NCI-H146 treated with DMSO at 0.1 percent for 48 hours (cell line): ENCODE measurements around the gene PTPRT.

Source experiments
- DNase-seq: peaks from one replicate; lab custom pipeline; 2025; ENCODE audit not compliant: unreplicated experiment; lab: John Stamatoyannopoulos, UW

PTPRT gene

GRCh38 chr20:42341654-42342053 is 848.1 kb downstream of the PTPRT start:
- no peak for DNase-seq

GRCh38 chr20:42340368-42340767 is 849.3 kb downstream of the PTPRT start:
- DNase-seq = no peak

- no peak for DNase-seq
Observed at GRCh38 chr20:42338294-42339201, 851.2 kb downstream of the PTPRT start.

GRCh38 chr20:42336576-42336975 is 853.1 kb downstream of the PTPRT start:
- no peak for DNase-seq

GRCh38 chr20:42319252-42320013 is 870.3 kb downstream of the PTPRT start:
- DNase-seq = no peak

GRCh38 chr20:42313704-42314103 is 876.0 kb downstream of the PTPRT start:
- no peak for DNase-seq

- no peak for DNase-seq
Observed at GRCh38 chr20:42309050-42309449, 880.7 kb downstream of the PTPRT start.

GRCh38 chr20:42308171-42308570 is 881.5 kb downstream of the PTPRT start:
- no peak for DNase-seq

GRCh38 chr20:42295592-42295991 is 894.1 kb downstream of the PTPRT start:
- no peak for DNase-seq

GRCh38 chr20:42294976-42295375 is 894.7 kb downstream of the PTPRT start:
- DNase-seq = no peak

GRCh38 chr20:42281801-42282200 is 907.9 kb downstream of the PTPRT start:
- DNase-seq = no peak

- no peak for DNase-seq
Observed at GRCh38 chr20:42276718-42277602, 912.7 kb downstream of the PTPRT start.

GRCh38 chr20:42274986-42275385 is 914.7 kb downstream of the PTPRT start:
- no peak for DNase-seq

GRCh38 chr20:42272516-42272915 is 917.2 kb downstream of the PTPRT start:
- no peak for DNase-seq

GRCh38 chr20:42270539-42270938 is 919.2 kb downstream of the PTPRT start:
- DNase-seq = no peak

GRCh38 chr20:42267793-42268384 is 921.8 kb downstream of the PTPRT start:
- no peak for DNase-seq

GRCh38 chr20:42261766-42262270 is 927.9 kb downstream of the PTPRT start:
- no peak for DNase-seq

- no peak for DNase-seq
Observed at GRCh38 chr20:42260184-42260583, 929.5 kb downstream of the PTPRT start.

GRCh38 chr20:42259389-42259788 is 930.3 kb downstream of the PTPRT start:
- DNase-seq = no peak

GRCh38 chr20:42258564-42259302 is 931.0 kb downstream of the PTPRT start:
- DNase-seq = no peak
